Ishikawa (cell line): Measurements from ENCODE around the gene COMT.

Experiments used
- CEBPB ChIP-seq: IDR thresholded peaks from 2 replicates; pipeline ENCODE4 v1.6.1; 2012
- CREB1 ChIP-seq: IDR thresholded peaks from 2 replicates; pipeline ENCODE4 v1.6.1; 2012; ENCODE audit warnings: low read depth
- EGR1 ChIP-seq: IDR thresholded peaks from 2 replicates; pipeline ENCODE4 v1.6.1; 2012
- EP300 ChIP-seq: IDR thresholded peaks from 2 replicates; pipeline ENCODE4 v1.6.1; 2012; ENCODE audit warnings: borderline replicate concordance
- FOXM1 ChIP-seq: IDR thresholded peaks from 2 replicates; pipeline ENCODE4 v1.6.1; 2012; ENCODE audit warnings: low read depth, borderline replicate concordance
- MAX ChIP-seq: IDR thresholded peaks from 2 replicates; pipeline ENCODE4 v1.6.1; 2012
- NFIC ChIP-seq: IDR thresholded peaks from 2 replicates; pipeline ENCODE4 v1.6.1; 2012
- RAD21 ChIP-seq: IDR thresholded peaks from 2 replicates; pipeline ENCODE4 v1.6.1; 2012; ENCODE audit warnings: low read depth
- REST ChIP-seq: IDR thresholded peaks from 2 replicates; pipeline ENCODE4 v1.6.1; 2012; ENCODE audit warnings: low read depth, mild to moderate bottlenecking
- TAF1 ChIP-seq: IDR thresholded peaks from 2 replicates; pipeline ENCODE4 v1.6.1; 2012; ENCODE audit warnings: low read depth, mild to moderate bottlenecking
- TCF12 ChIP-seq: IDR thresholded peaks from 2 replicates; pipeline ENCODE4 v1.6.1; 2012; ENCODE audit warnings: low read depth
- TEAD4 ChIP-seq: IDR thresholded peaks from 2 replicates; pipeline ENCODE4 v1.6.1; 2012
- USF1 ChIP-seq: IDR thresholded peaks from 2 replicates; pipeline ENCODE4 v1.6.1; 2012
- YY1 ChIP-seq: IDR thresholded peaks from 2 replicates; pipeline ENCODE4 v1.6.1; 2012; ENCODE audit warnings: low read depth

GRCh38 chr22:19977296-19978243 lies 36.0 kb downstream of the COMT start:
- TF ChIP-seq TAF1 (no peak), RAD21 (no peak), REST (no peak), MAX (no peak), FOXM1 (no peak), EP300 (no peak), CEBPB (no peak), EGR1 (no peak), NFIC (no peak), TEAD4 (no peak), TCF12 (no peak), YY1 (no peak), USF1 (no peak), CREB1 (no peak)
